H9 (cell line): ENCODE results near the gene ACTN1. TPM values are rescaled to one million over a fixed set of nuclear protein-coding genes. Genes with fewer than 3 reads are reported as not detected.

ENCODE experiments used
- DNase-seq: peaks from one replicate; pipeline ENCODE4 v3.0.0-alpha.2; 2017
- H2AFZ ChIP-seq: one replicate; pipeline ENCODE4 v1.6.1; 2013; ENCODE audit warnings: mild to moderate bottlenecking, low read length, control low read depth, moderate library complexity
- H2AK5ac ChIP-seq: 2 replicates; pipeline ENCODE4 v1.6.1; 2013; ENCODE audit warnings: low read length, control low read depth, mixed read lengths; ENCODE audit not compliant: insufficient read length
- H2BK120ac ChIP-seq: one replicate; pipeline ENCODE4 v1.6.1; 2013; ENCODE audit warnings: low read depth, mild to moderate bottlenecking, low read length, control low read depth, inconsistent platforms; ENCODE audit not compliant: poor library complexity, severe bottlenecking
- H2BK12ac ChIP-seq: 2 replicates; pipeline ENCODE4 v1.6.1; 2013; ENCODE audit warnings: low read length, control low read depth, mixed read lengths, low read depth; ENCODE audit not compliant: insufficient read length
- H2BK15ac ChIP-seq: 2 replicates; pipeline ENCODE4 v1.6.1; 2013; ENCODE audit warnings: low read depth, low read length, control low read depth
- H2BK20ac ChIP-seq: one replicate; pipeline ENCODE4 v1.6.1; 2013; ENCODE audit warnings: low read depth, mild to moderate bottlenecking, low read length, control low read depth, inconsistent platforms; ENCODE audit not compliant: poor library complexity, severe bottlenecking
- H2BK5ac ChIP-seq: 2 replicates; pipeline ENCODE4 v1.6.1; 2013; ENCODE audit warnings: low read length, control low read depth, mixed read lengths; ENCODE audit not compliant: insufficient read length
- H3K14ac ChIP-seq: 2 replicates; pipeline ENCODE4 v1.6.1; 2013; ENCODE audit warnings: low read length, control low read depth; ENCODE audit not compliant: insufficient read depth
- H3K18ac ChIP-seq: 2 replicates; pipeline ENCODE4 v1.6.1; 2013; ENCODE audit warnings: low read depth, mild to moderate bottlenecking, mixed read lengths, low read length, control low read depth; ENCODE audit not compliant: insufficient read length
- H3K23ac ChIP-seq: 2 replicates; pipeline ENCODE4 v1.6.1; 2013; ENCODE audit warnings: low read length, control low read depth, mixed read lengths, low read depth; ENCODE audit not compliant: insufficient read length
- H3K23me2 ChIP-seq: 2 replicates; pipeline ENCODE4 v1.6.1; 2013; ENCODE audit warnings: low read depth, mild to moderate bottlenecking, mixed read lengths, low read length, control low read depth; ENCODE audit not compliant: insufficient read length, poor library complexity, severe bottlenecking
- H3K27ac ChIP-seq: 2 replicates; pipeline ENCODE4 v1.5.1; 2013; ENCODE audit warnings: low read length, control low read depth, mixed read lengths, low read depth; ENCODE audit not compliant: insufficient read length
- H3K27me3 ChIP-seq: 2 replicates; pipeline ENCODE4 v1.6.1; 2013; ENCODE audit warnings: low read length, control low read depth, inconsistent platforms; ENCODE audit not compliant: insufficient read depth
- H3K4ac ChIP-seq: 2 replicates; pipeline ENCODE4 v1.6.1; 2013; ENCODE audit warnings: low read depth, mild to moderate bottlenecking, control low read depth, inconsistent platforms, low read length, moderate library complexity
- H3K4me1 ChIP-seq: 2 replicates; pipeline ENCODE4 v1.6.1; 2013; ENCODE audit warnings: low read length, control low read depth, inconsistent platforms; ENCODE audit not compliant: insufficient read depth
- H3K4me2 ChIP-seq: 2 replicates; pipeline ENCODE4 v1.6.1; 2013; ENCODE audit warnings: low read length, control low read depth, mixed read lengths; ENCODE audit not compliant: insufficient read length, insufficient read depth
- H3K56ac ChIP-seq: 2 replicates; pipeline ENCODE4 v1.6.1; 2013; ENCODE audit warnings: low read depth, mild to moderate bottlenecking, mixed read lengths, low read length, control low read depth; ENCODE audit not compliant: insufficient read length
- H3K79me1 ChIP-seq: 2 replicates; pipeline ENCODE4 v1.6.1; 2013; ENCODE audit warnings: low read depth, mild to moderate bottlenecking, moderate library complexity, low read length, control low read depth, inconsistent platforms; ENCODE audit not compliant: insufficient read depth, poor library complexity, severe bottlenecking
- H3K79me2 ChIP-seq: 2 replicates; pipeline ENCODE4 v1.6.1; 2013; ENCODE audit warnings: low read length, control low read depth, inconsistent platforms; ENCODE audit not compliant: insufficient read depth
- H3K9ac ChIP-seq: 2 replicates; pipeline ENCODE4 v1.6.1; 2013; ENCODE audit warnings: low read length, control low read depth, mixed read lengths; ENCODE audit not compliant: insufficient read length; ENCODE audit errors: extremely low read depth
- H3K9me3 ChIP-seq: one replicate; pipeline ENCODE4 v1.6.1; 2013; ENCODE audit warnings: low read depth, low read length, inconsistent platforms; ENCODE audit not compliant: control insufficient read depth
- H3T11ph ChIP-seq: one replicate; pipeline ENCODE4 v1.6.1; 2013; ENCODE audit warnings: mild to moderate bottlenecking, low read length, control low read depth, inconsistent platforms
- H4K20me1 ChIP-seq: one replicate; pipeline ENCODE4 v1.6.1; 2013; ENCODE audit not compliant: control insufficient read depth, insufficient read length, insufficient read depth
- H4K5ac ChIP-seq: 2 replicates; pipeline ENCODE4 v1.6.1; 2013; ENCODE audit warnings: low read depth, mild to moderate bottlenecking, mixed read lengths, low read length, control low read depth; ENCODE audit not compliant: insufficient read length
- H4K8ac ChIP-seq: replicated peaks from 2 replicates; pipeline ENCODE4 v1.6.1; 2013; ENCODE audit warnings: low read length, control low read depth, mixed read lengths, low read depth; ENCODE audit not compliant: insufficient read length
- H4K91ac ChIP-seq: 2 replicates; pipeline ENCODE4 v1.6.1; 2013; ENCODE audit warnings: low read depth, mild to moderate bottlenecking, moderate library complexity, mixed read lengths, low read length, control low read depth; ENCODE audit not compliant: insufficient read length
- H3K27ac Mint-ChIP-seq, 3 experiments: 2 replicates in 2 of 3; 3 replicates in 1 of 3; pipeline ENCODE4 v1.8.0; 2020 to 2021; ENCODE audit warnings: mixed read lengths in 3 of 3, mild to moderate bottlenecking in 1 of 3, moderate library complexity in 1 of 3
- H3K27me3 Mint-ChIP-seq: 2 replicates; pipeline ENCODE4 v1.8.0; 2021; ENCODE audit warnings: low read depth, mild to moderate bottlenecking, moderate library complexity, mixed read lengths
- H3K36me3 Mint-ChIP-seq, 3 experiments: 2 replicates in 2 of 3; 3 replicates in 1 of 3; pipeline ENCODE4 v1.8.0; 2020 to 2021; ENCODE audit warnings: low read depth in 3 of 3, mixed read lengths in 3 of 3; ENCODE audit not compliant: insufficient read depth in 1 of 3
- H3K4me1 Mint-ChIP-seq, 2 experiments: 2 replicates each; pipeline ENCODE4 v1.8.0; 2020; ENCODE audit warnings: mixed read lengths in 2 of 2
- H3K4me3 Mint-ChIP-seq, 2 experiments: 2 replicates in 1 of 2; 3 replicates in 1 of 2; pipeline ENCODE4 v1.8.0; 2020 to 2021; ENCODE audit warnings: mild to moderate bottlenecking in 2 of 2, mixed read lengths in 2 of 2, moderate library complexity in 1 of 2
- H3K9me3 Mint-ChIP-seq, 2 experiments: 2 replicates in 1 of 2; 3 replicates in 1 of 2; pipeline ENCODE4 v1.8.0; 2020; ENCODE audit warnings: mild to moderate bottlenecking in 2 of 2, mixed read lengths in 2 of 2, moderate library complexity in 1 of 2
- CTCF ChIP-seq: fragments of 200-600 bp; sonication (generic); conservative IDR thresholded peaks from 3 replicates; pipeline ENCODE4 v1.8.0; 2021; ENCODE audit warnings: antibody characterized with exemption, mild to moderate bottlenecking
- WGBS: extraction: QIAGEN DNeasy Blood & Tissue Kit; methylation state at CpG from one replicate; pipeline ENCODE4 v1.1.7; 2013; ENCODE audit warnings: missing lambda C conversion rate, low lambda C conversion rate, mixed read lengths; ENCODE audit not compliant: insufficient read length; ENCODE audit errors: extremely low coverage; 5-methylcytosine and 5-hydroxymethylcytosine counted together
- total RNA-seq: library from RNA; stranded (reverse); gene quantifications from 2 replicates; pipeline ENCODE4 v1.2.1, GENCODE V29; 2021

ACTN1 gene
- total RNA-seq, 1 experiment from 2014 or later: 219 TPM

- no peaks in the 10 kb centered on the region for H3K27me3 ChIP-seq
- H2BK12ac ChIP-seq: no peak overlapping the region
- no peak overlapping the region for H3K4ac ChIP-seq
- no peak for TF ChIP-seq CTCF
- no peak overlapping the region for H2AFZ ChIP-seq
- no peak overlapping the region for H4K5ac ChIP-seq
- no peak overlapping the region for H3K56ac ChIP-seq
- no peaks in the 10 kb centered on the region for H3K9me3 Mint-ChIP-seq
- H3T11ph ChIP-seq: no peak overlapping the region
- no peak overlapping the region for H2BK120ac ChIP-seq
- no peak overlapping the region for H3K27ac ChIP-seq
- H3K4me3 Mint-ChIP-seq: no peak overlapping the region; a peak in 2 of 5 replicates
- peaks cover 0 to 13% (median 8%) of the 10 kb centered on the region in 3 experiments; a peak in 5 of 7 replicates for H3K36me3 Mint-ChIP-seq
- WGBS: no CpG with 5 or more reads among the region's 14 CpGs
- H2AK5ac ChIP-seq: no peak overlapping the region
- H2BK5ac ChIP-seq: no peak overlapping the region
- no peak overlapping the region for H4K91ac ChIP-seq
- H2BK20ac ChIP-seq: no peak overlapping the region
- peaks cover 79 to 86% of the 10 kb centered on the region in 2 experiments for H3K4me1 Mint-ChIP-seq
- DNase-seq: no peak
- H3K23me2 ChIP-seq: no peaks in the 10 kb centered on the region
- H4K20me1 ChIP-seq: peaks cover 2% of the 10 kb centered on the region
- H3K18ac ChIP-seq: no peak overlapping the region
- H2BK15ac ChIP-seq: no peak overlapping the region
- no peaks in the 10 kb centered on the region for H3K9me3 ChIP-seq
- H3K27ac Mint-ChIP-seq: peak overlapping the region; percentile 55 to 95 (median 90)
- no peak overlapping the region for H4K8ac ChIP-seq
- no peaks in the 10 kb centered on the region; the same call in 1 of the 2 replicates for H3K27me3 Mint-ChIP-seq
- H3K14ac ChIP-seq: no peak overlapping the region
- H3K79me2 ChIP-seq: peaks cover 29% of the 10 kb centered on the region; the same call in 1 of the 2 replicates
- H3K9ac ChIP-seq: no peak overlapping the region
- peaks cover 5% of the 10 kb centered on the region for H3K79me1 ChIP-seq
- no peak overlapping the region for H3K4me2 ChIP-seq
- H3K23ac ChIP-seq: no peak overlapping the region
- H3K4me1 ChIP-seq: peaks cover 16% of the 10 kb centered on the region; the same call in 1 of the 2 replicates
These were observed 36.6 kb downstream of the ACTN1 start for GRCh38 chr14:68942296-68943035.
